WTC11 (cell line): Measurements from ENCODE around the gene MAML3. TPM values are rescaled to one million over a fixed set of nuclear protein-coding genes. Genes with fewer than 3 reads are reported as not detected.

Source experiments
- ATAC-seq: fragments of 200-7000 bp; cut with Tn5 transposase; 2 replicates; pipeline ENCODE4 v1.10.0; 2021; ENCODE audit warnings: mild to moderate bottlenecking, moderate library complexity
- CTCF ChIA-PET: fragments of 300-600 bp; sonication (Branson Sonifier 250); formaldehyde crosslinking; loops from one replicate; lab custom pipeline; 2021; ENCODE audit warnings: antibody characterized with exemption; lab: Charles Lee
- POLR2A ChIA-PET: fragments of 350-600 bp; sonication (Branson Sonifier 250); formaldehyde crosslinking; loops from one replicate; lab custom pipeline; 2021; ENCODE audit warnings: antibody characterized with exemption; lab: Charles Lee
- DNase-seq: peaks from one replicate; pipeline ENCODE4 v3.0.0; 2021; ENCODE audit warnings: low spot score
- H3K27ac Mint-ChIP-seq: 2 replicates; pipeline ENCODE4 v1.8.0; 2021; ENCODE audit warnings: mixed read lengths
- H3K27me3 Mint-ChIP-seq: 2 replicates; pipeline ENCODE4 v1.8.0; 2021; ENCODE audit warnings: low read depth, mild to moderate bottlenecking, moderate library complexity, mixed read lengths
- H3K36me3 Mint-ChIP-seq: 2 replicates; pipeline ENCODE4 v1.8.0; 2021; ENCODE audit warnings: mixed read lengths
- H3K4me1 Mint-ChIP-seq: 2 replicates; pipeline ENCODE4 v1.8.0; 2022; ENCODE audit warnings: mixed read lengths
- H3K4me3 Mint-ChIP-seq: 2 replicates; pipeline ENCODE4 v1.8.0; 2021; ENCODE audit warnings: mild to moderate bottlenecking, moderate library complexity, mixed read lengths
- H3K9me3 Mint-ChIP-seq: 2 replicates; pipeline ENCODE4 v1.8.0; 2021; ENCODE audit warnings: mixed read lengths
- ATF2 ChIP-seq: sonication (generic); formaldehyde crosslinking; IDR thresholded peaks from 2 replicates; pipeline ENCODE4 v1.8.1; 2022; ENCODE audit warnings: low read depth, missing genetic modification reagents, borderline replicate concordance
- ATF3 ChIP-seq: sonication (generic); formaldehyde crosslinking; conservative IDR thresholded peaks from 2 replicates; pipeline ENCODE4 v1.8.1; 2022; ENCODE audit warnings: mild to moderate bottlenecking, missing genetic modification reagents
- ATF6 ChIP-seq: sonication (generic); formaldehyde crosslinking; IDR thresholded peaks from 2 replicates; pipeline ENCODE4 v1.8.1; 2023; ENCODE audit warnings: mild to moderate bottlenecking, missing genetic modification reagents
- E2F4 ChIP-seq: sonication (generic); formaldehyde crosslinking; IDR thresholded peaks from 2 replicates; pipeline ENCODE4 v1.8.1; 2022; ENCODE audit warnings: low read depth, mild to moderate bottlenecking, moderate library complexity, missing genetic modification reagents, borderline replicate concordance
- GRHL2 ChIP-seq: fragments of 250-450 bp; sonication (Bioruptor Pico); IDR thresholded peaks from 2 replicates; pipeline ENCODE4 v1.8.0; 2022; ENCODE audit warnings: mild to moderate bottlenecking, moderate library complexity; ENCODE audit not compliant: insufficient replicate concordance, severe bottlenecking
- GTF2I ChIP-seq: fragments of 250-450 bp; sonication (Bioruptor Pico); conservative IDR thresholded peaks from 2 replicates; pipeline ENCODE4 v1.4.0; 2021; ENCODE audit warnings: mild to moderate bottlenecking
- IRF2 ChIP-seq: sonication (generic); formaldehyde crosslinking; IDR thresholded peaks from 2 replicates; pipeline ENCODE4 v1.8.0; 2022; ENCODE audit warnings: low read depth, missing genetic modification reagents, borderline replicate concordance
- MLX ChIP-seq: sonication (generic); formaldehyde crosslinking; IDR thresholded peaks from 2 replicates; pipeline ENCODE4 v1.8.1; 2023; ENCODE audit warnings: mild to moderate bottlenecking, missing genetic modification reagents, moderate library complexity
- NFE2L1 ChIP-seq: sonication (generic); formaldehyde crosslinking; IDR thresholded peaks from 2 replicates; pipeline ENCODE4 v1.8.1; 2023; ENCODE audit warnings: missing genetic modification reagents
- PRDM15 ChIP-seq: sonication (generic); formaldehyde crosslinking; IDR thresholded peaks from 2 replicates; pipeline ENCODE4 v1.8.0; 2022; ENCODE audit warnings: missing genetic modification reagents
- STAT6 ChIP-seq: sonication (generic); formaldehyde crosslinking; conservative IDR thresholded peaks from 2 replicates; pipeline ENCODE4 v1.8.1; 2023; ENCODE audit warnings: mild to moderate bottlenecking, low read depth, missing genetic modification reagents, moderate library complexity
- TCF7 ChIP-seq: sonication (generic); formaldehyde crosslinking; IDR thresholded peaks from 2 replicates; pipeline ENCODE4 v1.8.0; 2022; ENCODE audit warnings: mild to moderate bottlenecking, low read depth, missing genetic modification reagents, moderate library complexity
- ZNF317 ChIP-seq: sonication (generic); formaldehyde crosslinking; IDR thresholded peaks from 2 replicates; pipeline ENCODE4 v1.8.1; 2023; ENCODE audit warnings: low read depth, mild to moderate bottlenecking, moderate library complexity, missing genetic modification reagents, borderline replicate concordance
- total RNA-seq: library from RNA; stranded (reverse); gene quantifications from 3 replicates; pipeline ENCODE4 v1.2.3, GENCODE V29; 2021

MAML3 gene
- total RNA-seq, 1 experiment from 2014 or later: 7.4 TPM

GRCh38 chr4:139896091-139896604 lies 257.8 kb downstream of the MAML3 start:
- Mint-ChIP-seq H3K9me3 (no peaks in the 10 kb centered on the region), H3K4me3 (no peak overlapping the region), H3K27me3 (no peaks in the 10 kb centered on the region), H3K4me1 (peaks cover 8% of the 10 kb centered on the region), H3K27ac (no peak overlapping the region), H3K36me3 (no peaks in the 10 kb centered on the region)
- ChIA-PET CTCF (no interaction called here), POLR2A (no interaction called here)
- TF ChIP-seq GTF2I (CRISPR knock-in tag) (no peak), ATF6 (no peak), TCF7 (CRISPR knock-in tag) (no peak), NFE2L1 (no peak), ATF3 (CRISPR knock-in tag) (no peak), ATF2 (no peak), ZNF317 (no peak), IRF2 (CRISPR knock-in tag) (no peak), E2F4 (CRISPR knock-in tag) (no peak), PRDM15 (CRISPR knock-in tag) (no peak), MLX (CRISPR knock-in tag) (no peak), STAT6 (CRISPR knock-in tag) (no peak)
- DNase-seq (no peak), ATAC-seq (no peak)

GRCh38 chr4:139893801-139894200 lies 260.2 kb downstream of the MAML3 start:
- CTCF ChIA-PET: interaction anchor here (1.2 kb wide), 3 partner anchors 38 to 85 kb away, joined by 3 to 4 read pairs (median 4); no protein-coding TSS in a partner anchor
- no peak overlapping the region for H3K4me3 Mint-ChIP-seq
- POLR2A ChIA-PET: no interaction called here
- ATAC-seq: no peak
- H3K27me3 Mint-ChIP-seq: no peaks in the 10 kb centered on the region
- H3K36me3 Mint-ChIP-seq: 0 out of 2 replicates have a peak, but pooled peaks cover 6% of the 10 kb centered on the region
- no peak overlapping the region for H3K27ac Mint-ChIP-seq
- H3K4me1 Mint-ChIP-seq: peaks cover under 1% of the 10 kb centered on the region
- TF ChIP-seq ATF2 (no peak), GRHL2 (CRISPR knock-in tag) (no peak)
- no peak for DNase-seq
- no peaks in the 10 kb centered on the region for H3K9me3 Mint-ChIP-seq
